Osteocyte (in vitro differentiated cells): ENCODE data around the gene ATP6V0B. TPM values are rescaled to one million over a fixed set of nuclear protein-coding genes. Genes with fewer than 3 reads are reported as not detected.

ENCODE experiments used
- DNase-seq: peaks from one replicate; pipeline ENCODE4 v3.0.0; 2021; ENCODE audit warnings: mixed read lengths; ENCODE audit not compliant: unreplicated experiment; ENCODE audit errors: extremely low spot score
- H3K27ac Mint-ChIP-seq: one replicate; pipeline ENCODE4 v1.8.0; 2021; ENCODE audit warnings: mild to moderate bottlenecking, mixed read lengths; ENCODE audit not compliant: unreplicated experiment
- H3K27me3 Mint-ChIP-seq: one replicate; pipeline ENCODE4 v1.8.0; 2021; ENCODE audit warnings: mixed read lengths; ENCODE audit not compliant: unreplicated experiment
- H3K36me3 Mint-ChIP-seq: one replicate; pipeline ENCODE4 v1.8.0; 2021; ENCODE audit warnings: mixed read lengths; ENCODE audit not compliant: unreplicated experiment
- H3K4me1 Mint-ChIP-seq: one replicate; pipeline ENCODE4 v1.8.0; 2021; ENCODE audit warnings: mixed read lengths; ENCODE audit not compliant: unreplicated experiment
- H3K4me3 Mint-ChIP-seq: one replicate; pipeline ENCODE4 v1.8.0; 2021; ENCODE audit warnings: mild to moderate bottlenecking, moderate library complexity, mixed read lengths; ENCODE audit not compliant: unreplicated experiment
- H3K9me3 Mint-ChIP-seq: one replicate; pipeline ENCODE4 v1.8.0; 2021; ENCODE audit warnings: mixed read lengths; ENCODE audit not compliant: unreplicated experiment
- total RNA-seq: library from RNA; stranded (reverse); gene quantifications from 2 replicates; pipeline ENCODE4 v1.2.1, GENCODE V29; 2021
- TF ChIP-seq, protein P1 (sequence below): fragments of 200-600 bp; sonication (generic); IDR thresholded peaks from 2 replicates; pipeline ENCODE4 v1.5.0; 2021; ENCODE audit warnings: antibody characterized with exemption, mild to moderate bottlenecking, moderate library complexity

The ATP6V0B gene
- total RNA-seq, 1 donor from 2014 or later: 128 TPM

DNA sequence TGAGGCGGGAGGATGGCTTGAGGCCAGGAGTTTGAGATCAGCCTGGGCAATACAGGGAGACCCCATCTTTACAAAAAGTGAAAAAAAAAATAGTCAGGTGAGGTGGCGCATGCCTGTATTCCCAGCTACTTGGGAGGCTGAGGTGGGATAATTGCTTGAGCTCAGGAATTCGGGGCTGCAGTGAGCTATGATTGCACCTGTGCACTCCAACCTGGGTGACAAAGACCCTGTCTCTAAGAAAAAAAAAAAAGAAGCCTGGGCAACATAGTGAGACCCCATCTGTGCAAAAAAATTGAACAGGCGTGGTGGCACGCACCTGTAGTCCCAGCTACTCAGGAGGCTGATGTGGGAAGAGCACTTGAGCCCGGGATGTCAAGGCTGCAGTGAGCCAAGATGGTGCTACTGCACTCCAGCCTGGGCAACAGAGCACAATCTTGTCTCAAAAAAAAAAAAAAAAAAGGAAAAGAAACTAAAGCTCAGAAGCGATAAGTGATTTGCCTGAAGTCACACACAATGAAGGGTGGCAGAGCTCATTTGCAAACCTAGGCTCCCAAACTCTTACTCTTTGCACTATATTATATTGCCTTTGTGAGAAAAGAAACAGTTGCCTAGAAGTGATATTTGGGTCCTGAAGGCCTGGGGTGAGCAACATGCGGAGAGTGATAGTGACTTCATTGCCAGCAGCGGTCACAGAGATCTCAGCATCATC lies 18.6 kb downstream of the ATP6V0B start:
- DNase-seq: no peak
- TF ChIP-seq, protein P1, sequence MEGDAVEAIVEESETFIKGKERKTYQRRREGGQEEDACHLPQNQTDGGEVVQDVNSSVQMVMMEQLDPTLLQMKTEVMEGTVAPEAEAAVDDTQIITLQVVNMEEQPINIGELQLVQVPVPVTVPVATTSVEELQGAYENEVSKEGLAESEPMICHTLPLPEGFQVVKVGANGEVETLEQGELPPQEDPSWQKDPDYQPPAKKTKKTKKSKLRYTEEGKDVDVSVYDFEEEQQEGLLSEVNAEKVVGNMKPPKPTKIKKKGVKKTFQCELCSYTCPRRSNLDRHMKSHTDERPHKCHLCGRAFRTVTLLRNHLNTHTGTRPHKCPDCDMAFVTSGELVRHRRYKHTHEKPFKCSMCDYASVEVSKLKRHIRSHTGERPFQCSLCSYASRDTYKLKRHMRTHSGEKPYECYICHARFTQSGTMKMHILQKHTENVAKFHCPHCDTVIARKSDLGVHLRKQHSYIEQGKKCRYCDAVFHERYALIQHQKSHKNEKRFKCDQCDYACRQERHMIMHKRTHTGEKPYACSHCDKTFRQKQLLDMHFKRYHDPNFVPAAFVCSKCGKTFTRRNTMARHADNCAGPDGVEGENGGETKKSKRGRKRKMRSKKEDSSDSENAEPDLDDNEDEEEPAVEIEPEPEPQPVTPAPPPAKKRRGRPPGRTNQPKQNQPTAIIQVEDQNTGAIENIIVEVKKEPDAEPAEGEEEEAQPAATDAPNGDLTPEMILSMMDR: no peak
- Mint-ChIP-seq H3K36me3 (peaks cover under 1% of the 10 kb centered on the region), H3K27ac (no peak overlapping the region), H3K4me3 (no peak overlapping the region), H3K27me3 (no peaks in the 10 kb centered on the region), H3K4me1 (peaks cover 16% of the 10 kb centered on the region), H3K9me3 (no peaks in the 10 kb centered on the region)

DNA sequence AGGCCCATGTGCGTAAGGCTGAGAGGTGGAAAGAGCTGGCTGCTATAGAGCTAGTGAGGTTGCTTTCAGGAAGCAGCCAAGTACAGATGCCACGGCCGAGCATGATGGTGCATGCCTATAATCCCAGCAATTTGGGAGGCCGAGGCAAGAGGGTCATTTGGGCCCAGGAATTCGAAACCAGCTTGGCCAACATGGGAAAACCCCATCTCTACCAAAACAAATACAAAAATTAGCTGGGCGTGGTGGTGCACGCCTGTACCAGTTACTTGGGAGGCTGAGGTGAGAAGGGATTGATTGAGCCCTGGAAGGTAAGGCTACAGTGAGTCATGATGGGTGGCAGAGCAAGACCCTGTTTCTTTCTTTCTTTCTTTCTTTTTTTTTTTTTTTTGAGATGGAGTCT lies 19.3 kb downstream of the ATP6V0B start:
- no peaks in the 10 kb centered on the region for H3K27me3 Mint-ChIP-seq
- TF ChIP-seq, protein P1: no peak
- H3K36me3 Mint-ChIP-seq: peaks cover 4% of the 10 kb centered on the region
- H3K27ac Mint-ChIP-seq: no peak overlapping the region
- no peak overlapping the region for H3K4me3 Mint-ChIP-seq
- peaks cover 16% of the 10 kb centered on the region for H3K4me1 Mint-ChIP-seq
- H3K9me3 Mint-ChIP-seq: no peaks in the 10 kb centered on the region
- no peak for DNase-seq

DNA sequence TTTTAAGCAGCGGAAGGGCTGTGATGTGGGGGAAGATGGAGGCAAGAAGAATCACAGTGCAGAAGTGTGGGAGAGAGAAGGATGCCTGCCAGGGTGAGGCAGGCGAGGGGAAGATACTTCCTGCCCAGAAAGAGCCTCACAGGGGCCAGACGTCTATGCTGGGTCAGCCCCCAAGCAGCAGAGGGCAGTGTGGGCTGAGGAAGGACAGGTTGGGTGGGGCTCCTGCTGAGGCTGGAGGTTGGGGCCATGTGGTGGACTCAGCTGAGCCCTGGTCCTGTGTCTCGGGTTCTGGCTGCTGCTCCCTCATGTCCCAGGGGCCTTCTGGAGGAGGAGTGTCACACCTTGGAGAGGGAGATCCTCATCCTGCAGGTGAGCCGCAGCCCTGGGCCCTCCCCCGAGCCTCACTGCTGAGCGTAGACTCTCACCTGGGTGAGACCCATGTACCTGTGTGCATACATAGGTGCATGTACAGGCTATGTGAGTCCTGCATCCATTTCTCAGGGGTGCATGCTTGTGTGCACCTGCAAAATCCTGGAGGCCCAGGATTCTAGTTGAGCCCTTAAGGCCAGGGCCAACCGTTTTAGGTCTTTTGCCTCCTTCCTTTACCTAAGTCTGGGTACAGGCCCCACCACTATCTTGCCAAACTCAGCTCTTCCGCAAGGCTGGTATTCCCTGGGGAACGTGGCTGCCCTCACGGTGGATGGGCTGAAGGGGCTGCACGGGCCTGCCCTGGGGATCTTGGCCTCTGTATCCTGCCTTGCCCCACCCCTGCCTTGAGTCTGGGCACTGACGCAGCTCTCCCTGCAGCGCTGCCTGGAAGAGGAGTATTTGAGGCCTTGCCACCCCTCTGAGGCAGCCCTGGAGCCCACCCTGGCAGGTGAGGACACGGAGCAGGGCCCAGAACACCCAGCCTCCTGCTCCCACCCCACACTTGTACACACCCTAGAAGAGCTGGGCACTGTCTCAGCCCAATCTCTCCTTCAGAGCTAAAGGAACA lies 20.3 kb downstream of the ATP6V0B start:
- H3K9me3 Mint-ChIP-seq: no peaks in the 10 kb centered on the region
- no peak overlapping the region for H3K4me3 Mint-ChIP-seq
- no peak for DNase-seq
- H3K36me3 Mint-ChIP-seq: peaks cover 4% of the 10 kb centered on the region
- no peak overlapping the region for H3K27ac Mint-ChIP-seq
- TF ChIP-seq, protein P1: peak; percentile 32
- H3K27me3 Mint-ChIP-seq: no peaks in the 10 kb centered on the region
- H3K4me1 Mint-ChIP-seq: peaks cover 16% of the 10 kb centered on the region

DNA sequence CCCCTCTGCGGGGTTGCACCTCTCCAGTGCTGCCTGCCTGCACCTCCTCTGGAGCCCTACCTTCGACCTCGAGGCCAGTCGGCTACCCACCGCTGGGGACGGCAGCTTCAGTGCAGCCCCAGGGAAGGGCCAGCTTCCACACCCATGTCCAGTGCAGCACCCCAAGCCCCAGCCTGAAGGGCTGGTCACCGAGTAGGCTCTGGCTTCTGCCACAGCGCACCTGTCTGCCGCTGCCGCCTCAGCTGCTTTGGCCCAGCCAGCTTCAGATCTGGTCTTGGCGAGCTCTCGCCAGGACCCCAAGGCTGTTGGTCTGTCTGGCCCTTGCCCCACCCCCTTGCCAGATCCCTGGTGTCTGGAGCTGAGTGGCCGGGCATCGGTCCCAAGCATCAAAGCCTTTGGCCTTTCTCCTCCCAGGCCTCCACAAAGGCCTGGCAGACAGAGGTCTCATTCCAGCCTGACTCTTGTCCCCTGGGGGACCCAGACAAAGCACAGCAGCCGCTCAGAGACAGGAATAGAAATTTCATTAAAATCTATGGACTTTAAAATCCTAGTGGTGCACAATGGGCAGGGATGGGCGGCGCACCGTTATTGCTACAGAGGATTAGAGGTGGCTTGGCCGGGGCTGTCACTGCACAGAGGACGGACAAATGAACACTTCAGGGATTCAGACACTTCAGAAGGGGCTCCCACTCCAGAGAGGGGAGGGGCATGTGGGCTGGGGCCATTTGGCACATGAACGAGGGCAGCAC lies 21.4 kb downstream of the ATP6V0B start:
- H3K27ac Mint-ChIP-seq: no peak overlapping the region
- no peaks in the 10 kb centered on the region for H3K27me3 Mint-ChIP-seq
- no peaks in the 10 kb centered on the region for H3K9me3 Mint-ChIP-seq
- H3K4me1 Mint-ChIP-seq: peaks cover 10% of the 10 kb centered on the region
- TF ChIP-seq, protein P1: no peak
- no peak overlapping the region for H3K4me3 Mint-ChIP-seq
- no peak for DNase-seq
- peaks cover 10% of the 10 kb centered on the region for H3K36me3 Mint-ChIP-seq
